ENCODE measurements around the gene GRAMD2B. TPM values are rescaled to one million over a fixed set of nuclear protein-coding genes. Genes with fewer than 3 reads are reported as not detected.

The GRAMD2B gene
- total RNA-seq, 3 donors from 2014 or later, result 44.8 to 83.3 (median 55.6) TPM

GRCh38 chr5:126445502-126446174 lies 22.4 kb downstream of the GRAMD2B start:
- intact Hi-C loops (cut with DNase I, micrococcal nuclease), result no loop called here
- no peak for TF ChIP-seq CTCF (IDR thresholded peaks at IDR 0.05)
- DNase-seq (no peak), ATAC-seq (no peak)
- H3K4me1 ChIP-seq (ENCODE audit: low read depth), result peaks cover 23% of the 10 kb centered on the region
- no peaks in the 10 kb centered on the region for H3K36me3 ChIP-seq (ENCODE audit: low read depth)
- no peaks in the 10 kb centered on the region for H3K9me3 ChIP-seq
- H3K4me3 ChIP-seq, result no peak overlapping the region

- DNase-seq (peak in 1 of 3 donors; percentile 75), ATAC-seq (peak; percentile 87)
- Histone ChIP-seq H3K4me1 (ENCODE audit: low read depth) (peaks cover 23% of the 10 kb centered on the region), H3K9me3 (no peaks in the 10 kb centered on the region), H3K36me3 (ENCODE audit: low read depth) (no peaks in the 10 kb centered on the region), H3K4me3 (no peak overlapping the region)
- no peak for TF ChIP-seq CTCF (IDR thresholded peaks at IDR 0.05)
- intact Hi-C loops (cut with DNase I, micrococcal nuclease), result no loop called here
Measured at GRCh38 chr5:126446498-126447224, 23.5 kb downstream of the GRAMD2B start.

GRCh38 chr5:126448720-126449119 lies 25.5 kb downstream of the GRAMD2B start:
- Histone ChIP-seq H3K4me1 (ENCODE audit: low read depth) (peaks cover 23% of the 10 kb centered on the region), H3K36me3 (ENCODE audit: low read depth) (no peaks in the 10 kb centered on the region), H3K9me3 (no peaks in the 10 kb centered on the region), H3K4me3 (no peak overlapping the region)
- ATAC-seq (peak; percentile 56), DNase-seq (no peak)
- intact Hi-C loops (cut with DNase I, micrococcal nuclease), result no loop called here
- TF ChIP-seq CTCF (IDR thresholded peaks at IDR 0.05), result no peak

GRCh38 chr5:126449751-126450271 lies 26.6 kb downstream of the GRAMD2B start:
- no peak overlapping the region for H3K4me3 ChIP-seq
- TF ChIP-seq CTCF (IDR thresholded peaks at IDR 0.05), result no peak
- no peaks in the 10 kb centered on the region for H3K36me3 ChIP-seq (ENCODE audit: low read depth)
- DNase-seq (peak in 1 of 3 donors; percentile 35), ATAC-seq (peak; percentile 69)
- H3K9me3 ChIP-seq, result no peaks in the 10 kb centered on the region
- H3K4me1 ChIP-seq (ENCODE audit: low read depth), result peaks cover 23% of the 10 kb centered on the region
- intact Hi-C loops (cut with DNase I, micrococcal nuclease), result no loop called here

- intact Hi-C loops (cut with DNase I, micrococcal nuclease), result no loop called here
- Histone ChIP-seq H3K9me3 (no peaks in the 10 kb centered on the region), H3K4me1 (ENCODE audit: low read depth) (peaks cover 26% of the 10 kb centered on the region), H3K4me3 (no peak overlapping the region), H3K36me3 (ENCODE audit: low read depth) (no peaks in the 10 kb centered on the region)
- ATAC-seq (peak; percentile 43), DNase-seq (no peak)
- TF ChIP-seq CTCF (IDR thresholded peaks at IDR 0.05), result no peak
Measured at GRCh38 chr5:126450346-126450745, 27.1 kb downstream of the GRAMD2B start.

All from mucosa of descending colon (tissue), 3 donors.